Measurements from ENCODE around the gene RBMX2.
"Not testable (repeated sequence)": the region's sequence is repeated elsewhere in the genome, so short reads cannot be mapped to it uniquely, and the experiment has no call there.

- TF ChIP-seq CTCF, POLR2A (IDR thresholded peaks at IDR 0.05): not testable (repeated sequence)
These were observed 36.2 kb downstream of the RBMX2 start for GRCh38 chrX:130437996-130438395.

Measured in testis (tissue), 2 donors.